Pulmonary artery endothelial cell (primary cell): Measurements from ENCODE around the gene WNT3A. TPM values are rescaled to one million over a fixed set of nuclear protein-coding genes. Genes with fewer than 3 reads are reported as not detected.

Experiments used
- total RNA-seq: library from RNA; depleted of rRNA; stranded (reverse); fragments of >200 nt; gene quantifications from 2 replicates; pipeline ENCODE4 v1.2.3, GENCODE V29; 2014

Gene WNT3A
- total RNA-seq, 1 donor from 2014 or later = not detected

Other genes starting within 250 kb of the WNT3A start
- gene PRSS38, start 191.3 kb upstream of the WNT3A start, total RNA-seq = not detected in 2 replicates
- 4.1 and 4.9 TPM in 2 replicates for gene WNT9A, start 59.1 kb upstream of the WNT3A start, total RNA-seq
- gene ARF1, start 75.7 kb downstream of the WNT3A start, total RNA-seq = 379 and 460 TPM in 2 replicates
- 11.3 and 11.6 TPM in 2 replicates for gene C1orf35, start 96.3 kb downstream of the WNT3A start, total RNA-seq
- gene MRPL55, start 102.3 kb downstream of the WNT3A start, total RNA-seq = 58.7 and 73.1 TPM in 2 replicates
- gene GUK1, start 133.3 kb downstream of the WNT3A start, total RNA-seq = 372 and 489 TPM in 2 replicates
- 0.86 and 1.4 TPM in 2 replicates for gene GJC2, start 142.9 kb downstream of the WNT3A start, total RNA-seq
- gene IBA57, start 158.8 kb downstream of the WNT3A start, total RNA-seq = 6.5 and 6.9 TPM in 2 replicates
- gene OBSCN, start 201.0 kb downstream of the WNT3A start, total RNA-seq = 3.4 and 4.7 TPM in 2 replicates